HG02840 (cell line): Measurements from ENCODE around the gene NRXN2.

Experiments used
- ATAC-seq: cut with Tn5 transposase; IDR thresholded peaks from one replicate; pipeline ENCODE4 v1.9.1; 2021; ENCODE audit warnings: mild to moderate bottlenecking, moderate library complexity, moderate number of reproducible peaks; ENCODE audit not compliant: unreplicated experiment, low FRiP score

Gene NRXN2

DNA sequence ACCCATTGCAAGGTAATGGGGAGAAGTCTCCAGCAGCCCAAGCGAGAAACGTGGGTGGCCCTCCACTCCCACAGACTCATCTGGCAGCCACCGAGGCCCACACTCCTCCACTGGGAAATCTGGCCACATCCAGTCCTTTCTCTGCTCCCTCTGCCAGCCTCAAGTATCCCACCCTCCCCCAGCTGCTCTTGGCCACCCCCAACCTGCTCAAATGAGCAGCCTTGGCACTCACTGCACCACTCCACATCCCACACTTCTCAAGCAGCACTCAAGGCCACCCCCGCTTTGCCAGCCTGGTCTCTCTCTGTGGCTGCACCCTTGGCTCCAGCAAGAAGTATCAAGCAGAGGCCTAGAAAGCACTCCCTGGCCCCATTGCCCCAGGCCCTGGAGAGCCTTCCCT lies 103.8 kb downstream of the NRXN2 start:
- no peak for ATAC-seq

DNA sequence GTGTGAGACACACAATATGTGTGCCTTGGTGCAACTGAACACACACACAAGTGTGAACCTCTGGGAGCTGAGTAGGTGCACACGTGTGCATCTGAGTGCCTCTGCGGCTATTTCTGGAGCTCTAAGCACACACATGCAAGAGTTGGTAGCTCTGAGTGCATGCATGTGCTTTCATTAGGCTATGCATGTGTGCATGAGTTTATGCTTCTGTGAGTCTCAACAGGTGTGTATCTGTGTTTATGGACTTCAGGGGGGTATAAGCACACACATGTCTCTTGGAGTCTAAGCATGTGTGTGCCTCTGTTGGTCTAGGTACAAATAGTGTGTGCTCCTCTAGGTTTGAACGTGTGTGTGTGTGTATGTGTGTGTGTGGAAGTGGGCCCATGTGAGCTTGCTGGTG lies 106.2 kb downstream of the NRXN2 start:
- no peak for ATAC-seq

- ATAC-seq, result no peak
These were observed 108.1 kb downstream of the NRXN2 start for GRCh38 chr11:64614917-64615316.

DNA sequence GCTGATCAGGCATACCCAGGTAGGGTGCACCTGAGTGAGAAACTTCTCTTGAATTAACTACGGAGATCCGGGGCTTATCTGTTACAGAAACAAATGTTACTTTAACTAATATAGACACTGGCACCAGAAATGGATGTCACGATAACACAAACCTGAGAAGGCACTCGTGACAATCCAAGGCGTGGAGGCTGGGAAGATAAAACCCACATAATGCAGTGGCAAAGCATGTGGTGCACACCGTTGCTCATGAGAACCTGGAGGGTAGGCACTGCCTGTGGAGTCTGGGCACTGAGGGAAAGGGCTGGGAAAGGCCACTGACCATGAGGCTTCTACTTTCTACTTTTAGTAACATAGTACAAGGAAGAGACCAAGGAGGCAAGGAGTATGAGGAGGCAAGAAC lies 109.3 kb downstream of the NRXN2 start:
- ATAC-seq, result no peak

DNA sequence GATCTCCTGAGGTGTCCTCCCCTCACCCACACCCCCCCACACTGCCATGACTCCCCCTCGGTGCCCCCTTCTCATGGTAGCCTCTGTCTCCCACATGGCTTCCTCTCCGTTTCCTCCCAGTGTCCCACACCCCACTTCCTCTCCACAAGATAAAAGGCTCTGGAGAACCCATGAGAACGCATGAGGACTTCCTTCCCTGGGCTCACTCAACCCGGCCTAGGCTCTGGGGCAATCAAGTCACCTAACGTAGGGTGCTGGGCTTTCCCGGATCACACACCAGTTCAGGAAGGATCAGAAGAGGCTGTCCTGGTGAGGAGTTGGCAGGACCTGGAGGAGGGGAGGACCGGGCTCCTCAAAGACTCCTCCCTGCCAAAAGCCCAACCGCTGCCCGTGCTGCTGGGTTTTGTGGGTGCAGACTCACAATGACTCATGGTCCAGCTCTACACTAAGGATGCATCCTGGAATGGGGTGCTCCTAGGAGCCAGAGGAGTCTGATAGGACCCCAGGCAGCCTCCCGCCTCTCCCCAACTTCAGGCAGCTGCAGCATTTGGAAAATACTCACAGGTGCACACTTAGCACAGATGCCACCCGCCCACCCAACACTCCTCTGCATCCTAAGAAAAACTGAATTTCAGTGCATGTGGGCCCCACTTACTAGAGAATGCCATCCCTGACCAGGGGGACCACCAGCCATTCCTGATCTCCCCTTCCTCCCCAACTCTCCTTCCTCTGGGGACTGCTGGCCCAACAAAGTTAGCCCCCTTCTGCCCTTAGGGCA lies 110.9 kb downstream of the NRXN2 start:
- ATAC-seq, result no peak

- ATAC-seq, result no peak
These were observed 111.8 kb downstream of the NRXN2 start for GRCh38 chr11:64611176-64611575.

DNA sequence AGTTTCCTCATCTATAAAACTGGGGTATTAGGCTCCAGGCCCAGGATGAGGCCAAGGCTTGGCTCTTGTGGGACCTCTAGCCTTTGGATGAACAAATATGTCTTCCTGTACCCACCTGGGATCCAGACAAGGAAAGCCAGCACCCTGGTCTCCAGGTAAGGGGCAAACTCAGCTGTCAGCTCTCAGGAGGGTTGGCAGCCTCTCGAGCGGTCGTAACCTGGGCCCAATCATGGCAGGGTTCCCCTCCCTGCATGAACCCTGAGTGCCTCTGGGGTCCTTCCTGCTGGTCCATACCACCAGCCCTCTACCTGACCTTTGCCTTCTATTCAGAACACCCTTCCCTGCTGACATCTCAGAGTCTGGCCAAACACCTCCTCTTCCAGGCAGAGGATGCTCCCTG lies 112.4 kb downstream of the NRXN2 start:
- ATAC-seq, result no peak

DNA sequence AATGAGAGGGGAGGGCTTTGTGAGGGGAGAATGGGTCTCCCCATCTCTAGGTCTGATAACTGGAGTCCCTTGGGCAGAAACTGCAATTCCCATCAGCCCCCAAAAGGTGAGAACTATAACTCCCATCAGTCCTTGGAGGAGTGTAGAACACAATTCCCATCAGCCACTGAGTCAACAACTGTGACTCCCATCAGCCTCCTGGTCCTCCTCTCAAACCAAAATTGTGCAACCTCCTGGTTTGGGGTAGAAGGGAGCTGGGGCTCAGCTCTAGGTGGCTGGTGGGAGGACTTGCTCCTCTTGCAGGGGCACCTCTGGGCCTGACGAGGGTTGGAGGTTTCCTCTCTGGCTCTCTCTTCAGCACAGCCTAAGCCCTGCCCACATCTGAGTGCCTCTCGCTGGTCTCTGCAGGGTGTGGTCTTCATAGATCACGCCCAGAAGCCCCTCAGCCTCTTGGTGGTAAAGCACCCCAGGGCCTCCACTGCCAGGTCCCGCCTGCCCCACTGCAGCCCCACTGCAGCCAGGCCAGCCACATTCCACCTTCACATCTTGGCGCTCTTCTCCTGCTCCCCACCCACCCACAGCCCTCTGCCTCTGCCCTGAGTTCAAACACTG lies 113.5 kb downstream of the NRXN2 start:
- ATAC-seq, result no peak

DNA sequence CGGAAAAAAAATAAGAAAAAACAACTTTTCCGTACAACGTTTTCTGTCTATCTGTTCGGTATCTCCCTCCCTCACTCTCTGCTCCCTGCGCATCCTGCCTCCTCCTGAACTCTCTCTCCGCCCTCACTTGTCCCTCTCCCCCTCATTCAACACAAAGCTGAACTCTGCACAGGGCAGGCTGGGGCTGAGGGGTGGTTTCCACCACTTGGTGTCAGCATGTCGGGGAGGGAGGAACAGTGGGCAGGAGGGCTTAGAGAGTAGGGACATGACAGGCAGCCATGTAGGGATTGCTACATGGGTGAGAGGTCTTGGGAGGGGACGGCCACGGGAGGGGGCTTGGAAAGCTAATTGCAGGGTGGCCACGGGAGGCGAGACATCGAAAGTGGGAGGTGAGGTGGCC lies 114.4 kb downstream of the NRXN2 start:
- ATAC-seq, result no peak

DNA sequence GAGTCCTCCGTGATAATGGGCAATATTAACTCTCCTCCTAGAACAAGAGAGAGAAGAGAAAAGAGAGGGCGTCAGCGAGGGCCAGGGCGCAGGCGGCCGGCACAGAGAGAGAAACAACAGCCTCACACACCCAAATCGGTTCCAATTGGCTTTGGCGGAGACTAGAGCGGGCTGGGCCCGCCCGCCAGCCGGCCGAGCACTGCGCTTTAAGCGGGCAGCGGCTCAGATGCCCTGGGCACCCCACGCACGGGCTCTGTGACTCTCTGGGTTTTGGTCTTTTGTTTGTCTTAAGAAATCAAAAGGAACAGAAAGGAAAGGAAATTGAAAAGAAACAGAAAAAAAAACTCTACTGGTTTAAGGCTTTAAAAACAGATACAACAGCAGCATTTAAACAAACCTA lies 115.0 kb downstream of the NRXN2 start:
- ATAC-seq, result no peak

- no peak for ATAC-seq
These were observed 115.5 kb downstream of the NRXN2 start for GRCh38 chr11:64607381-64607985.

- no peak for ATAC-seq
These were observed 116.1 kb downstream of the NRXN2 start for GRCh38 chr11:64606796-64607380.

- ATAC-seq, result no peak
These were observed 117.1 kb downstream of the NRXN2 start for GRCh38 chr11:64605656-64606585.

- no peak for ATAC-seq
These were observed 117.8 kb downstream of the NRXN2 start for GRCh38 chr11:64605244-64605560.

DNA sequence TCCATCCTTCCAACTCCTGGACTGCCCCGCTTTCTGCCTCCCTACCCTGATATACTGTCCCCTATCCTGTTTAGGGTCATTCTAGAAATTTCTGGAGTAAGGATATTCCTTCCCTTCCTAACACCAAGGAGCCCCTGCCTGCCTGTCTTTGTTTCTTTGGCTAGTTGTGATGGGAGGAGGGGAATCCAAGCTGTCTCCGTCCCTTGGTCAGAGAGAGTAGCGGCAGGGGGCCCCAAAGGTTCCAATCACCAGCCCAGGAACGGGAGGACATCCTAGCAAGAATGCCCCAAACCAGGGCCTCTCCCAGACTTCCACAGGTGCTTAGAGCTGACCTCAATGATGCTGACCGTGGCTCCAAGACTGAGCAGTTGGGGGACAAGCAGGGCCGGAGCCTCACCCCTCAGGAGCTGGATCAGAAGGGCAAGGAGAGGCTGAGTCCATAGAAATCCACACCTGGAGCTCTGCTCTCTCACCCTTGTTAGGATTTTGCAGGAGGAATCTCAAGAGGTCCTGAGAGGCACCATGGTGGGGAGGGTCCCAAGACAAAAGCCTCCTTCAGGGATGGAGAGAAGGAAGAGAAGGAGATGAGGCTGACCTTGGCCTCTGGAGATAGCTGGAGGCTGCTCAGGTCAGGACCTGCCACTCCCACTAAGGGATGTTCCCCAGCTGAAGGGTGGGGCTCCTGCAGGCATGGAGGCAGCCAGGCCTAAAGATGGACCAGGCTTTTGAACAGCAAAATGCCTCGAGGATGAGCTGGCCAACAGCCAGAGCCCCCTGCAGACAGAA lies 118.3 kb downstream of the NRXN2 start:
- ATAC-seq, result no peak

- ATAC-seq, result no peak
These were observed 119.4 kb downstream of the NRXN2 start for GRCh38 chr11:64603411-64604110.

DNA sequence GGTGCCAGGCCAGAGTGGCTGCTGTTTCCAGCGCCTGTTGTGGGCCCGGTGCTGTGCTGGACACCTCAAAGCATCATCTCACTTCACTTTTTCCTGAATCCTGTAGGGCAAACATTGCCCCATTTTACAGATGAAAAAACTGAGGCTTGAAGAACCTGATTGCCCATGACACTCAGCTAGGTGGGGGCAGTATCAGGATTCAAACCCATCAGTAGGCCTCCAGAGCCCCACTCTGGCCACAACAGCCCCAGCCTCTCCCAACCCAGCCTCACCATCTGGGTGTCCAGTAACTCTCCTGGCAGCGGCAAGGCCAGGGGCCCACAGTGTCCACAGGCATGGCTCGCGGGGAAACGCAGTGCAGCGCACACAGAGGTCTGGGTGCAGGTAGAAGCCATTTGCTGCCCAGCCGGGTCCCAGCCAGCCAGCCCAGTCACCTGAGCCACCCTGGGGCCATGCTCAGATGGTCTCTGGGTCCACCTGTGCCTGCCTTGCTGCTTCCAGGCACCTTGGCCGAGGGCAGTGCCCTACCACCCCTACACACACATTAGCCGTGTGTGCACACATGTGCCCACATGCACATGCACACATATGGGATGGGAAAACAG lies 120.4 kb downstream of the NRXN2 start:
- no peak for ATAC-seq

- ATAC-seq, result no peak
These were observed 121.2 kb downstream of the NRXN2 start for GRCh38 chr11:64601605-64602465.
